CD4-positive, alpha-beta T cell treated with Interferon gamma for 1 hour (primary cell): Measurements from ENCODE around the gene BSN.
A peak's percentile ranks its signal among the peaks of the same experiment; 100 is the strongest.

ENCODE experiments used
- DNase-seq: peaks from one replicate; pipeline ENCODE4 v3.0.0-alpha.2; 2020

BSN gene

GRCh38 chr3:49656541-49657112 is 102.3 kb downstream of the BSN start:
- DNase-seq = no peak

- DNase-seq = no peak
Observed at GRCh38 chr3:49657208-49657915, 103.1 kb downstream of the BSN start.

- no peak for DNase-seq
Observed at GRCh38 chr3:49658711-49659110, 104.4 kb downstream of the BSN start.

GRCh38 chr3:49659756-49660155 is 105.5 kb downstream of the BSN start:
- DNase-seq = no peak

- DNase-seq = no peak
Observed at GRCh38 chr3:49661281-49661680, 107.0 kb downstream of the BSN start.

- no peak for DNase-seq
Observed at GRCh38 chr3:49662021-49662420, 107.7 kb downstream of the BSN start.

GRCh38 chr3:49662720-49663413 is 108.6 kb downstream of the BSN start:
- DNase-seq = no peak

- DNase-seq = no peak
Observed at GRCh38 chr3:49663831-49664230, 109.6 kb downstream of the BSN start.

GRCh38 chr3:49664300-49664699 is 110.0 kb downstream of the BSN start:
- DNase-seq = no peak

- no peak for DNase-seq
Observed at GRCh38 chr3:49665822-49666519, 111.7 kb downstream of the BSN start.

GRCh38 chr3:49666592-49666991 is 112.3 kb downstream of the BSN start:
- DNase-seq = no peak

GRCh38 chr3:49667701-49668413 is 113.6 kb downstream of the BSN start:
- no peak for DNase-seq

- DNase-seq = no peak
Observed at GRCh38 chr3:49668414-49668797, 114.1 kb downstream of the BSN start.

- no peak for DNase-seq
Observed at GRCh38 chr3:49668861-49669260, 114.6 kb downstream of the BSN start.

- no peak for DNase-seq
Observed at GRCh38 chr3:49669352-49669751, 115.1 kb downstream of the BSN start.

GRCh38 chr3:49670940-49671290 is 116.6 kb downstream of the BSN start:
- no peak for DNase-seq

GRCh38 chr3:49671291-49672288 is 117.3 kb downstream of the BSN start:
- peak; percentile 60 for DNase-seq

GRCh38 chr3:49673121-49673714 is 118.9 kb downstream of the BSN start:
- DNase-seq = no peak

- DNase-seq = peak; percentile 97
Observed at GRCh38 chr3:49673715-49674496, 119.6 kb downstream of the BSN start, which contains the start of gene APEH. TSS of gene APEH (plus strand) at chr3:49674351. CDS start at chr3:49674402, 51 bp downstream.

- no peak for DNase-seq
Observed at GRCh38 chr3:49674497-49674983, 120.3 kb downstream of the BSN start.
